GM18861 (cell line): ENCODE results near the gene RHNO1.

Source experiments
- ATAC-seq: cut with Tn5 transposase; IDR thresholded peaks from one replicate; pipeline ENCODE4 v1.9.1; 2021; ENCODE audit not compliant: unreplicated experiment

The RHNO1 gene

GRCh38 chr12:2877047-2877952 is at the start of gene RHNO1, which contains the start of gene FOXM1:
TSS of gene RHNO1 (plus strand) at chr12:2877223. CDS start at chr12:2885367, 8,144 bp downstream.
TSS of gene FOXM1 (minus strand) at chr12:2877174. CDS start at chr12:2874478, 2,696 bp downstream.
- ATAC-seq: peak; percentile 78

- ATAC-seq: no peak
Observed at GRCh38 chr12:2829275-2829674, 47.7 kb upstream of the RHNO1 start.

- ATAC-seq: no peak
Observed at GRCh38 chr12:2832550-2833127, 44.4 kb upstream of the RHNO1 start.

GRCh38 chr12:2833327-2833726 is 43.7 kb upstream of the RHNO1 start:
- ATAC-seq: no peak

- no peak for ATAC-seq
Observed at GRCh38 chr12:2833810-2834209, 43.2 kb upstream of the RHNO1 start.

GRCh38 chr12:2834581-2835491 is 42.2 kb upstream of the RHNO1 start, which contains the start of gene NRIP2:
TSS of gene NRIP2 (minus strand) at chr12:2835035. CDS start at chr12:2834983, 52 bp downstream.
- no peak for ATAC-seq

GRCh38 chr12:2835691-2836403 is 41.2 kb upstream of the RHNO1 start:
- no peak for ATAC-seq

GRCh38 chr12:2836574-2836973 is 40.4 kb upstream of the RHNO1 start:
- ATAC-seq: no peak

GRCh38 chr12:2841056-2841650 is 35.9 kb upstream of the RHNO1 start:
- no peak for ATAC-seq

- no peak for ATAC-seq
Observed at GRCh38 chr12:2842948-2843347, 34.1 kb upstream of the RHNO1 start.

GRCh38 chr12:2844786-2845185 is 32.2 kb upstream of the RHNO1 start:
- ATAC-seq: no peak

- ATAC-seq: no peak
Observed at GRCh38 chr12:2845280-2845679, 31.7 kb upstream of the RHNO1 start.

GRCh38 chr12:2851931-2852330 is 25.1 kb upstream of the RHNO1 start:
- ATAC-seq: no peak

GRCh38 chr12:2853626-2854025 is 23.4 kb upstream of the RHNO1 start:
- no peak for ATAC-seq

- ATAC-seq: no peak
Observed at GRCh38 chr12:2854669-2855453, 22.2 kb upstream of the RHNO1 start.

- no peak for ATAC-seq
Observed at GRCh38 chr12:2855546-2855945, 21.5 kb upstream of the RHNO1 start.

GRCh38 chr12:2856051-2856450 is 21.0 kb upstream of the RHNO1 start:
- no peak for ATAC-seq

- ATAC-seq: no peak
Observed at GRCh38 chr12:2857021-2857431, 20.0 kb upstream of the RHNO1 start, which contains the start of gene TEX52. TSS of gene TEX52 (minus strand) at chr12:2857039. CDS start at chr12:2857026, 13 bp downstream.

- no peak for ATAC-seq
Observed at GRCh38 chr12:2857576-2857975, 19.4 kb upstream of the RHNO1 start.
